MCF 10A (cell line): ENCODE data around the gene ELAPOR1. TPM values are rescaled to one million over a fixed set of nuclear protein-coding genes. Genes with fewer than 3 reads are reported as not detected.

Source experiments
- BruUV-seq: library from RNA; stranded (reverse); fragments of 400-500 nt; replicated peaks from 2 replicates; lab custom pipeline; 2021; lab: Mats Ljungman, UMichigan
- CTCF ChIA-PET: fragments of 300-600 bp; sonication (Branson Sonifier 250); formaldehyde crosslinking; extraction: SDS; loops from one replicate; lab custom pipeline; 2021; ENCODE audit warnings: antibody characterized with exemption, inconsistent platforms; lab: Yijun Ruan, JAX
- POLR2A ChIA-PET: fragments of 300-600, 350-650 bp; sonication (Branson Sonifier 250); formaldehyde crosslinking; extraction: SDS; loops from one replicate; lab custom pipeline; 2020; ENCODE audit warnings: antibody characterized with exemption, inconsistent platforms; lab: Yijun Ruan, JAX
- DNase-seq: peaks from one replicate; pipeline ENCODE4 v3.0.0-alpha.2; 2018; ENCODE audit not compliant: unreplicated experiment
- H3K27ac Mint-ChIP-seq: one replicate; pipeline ENCODE4 v1.8.0; 2022; ENCODE audit warnings: mild to moderate bottlenecking, low read depth, mixed read lengths; ENCODE audit not compliant: unreplicated experiment
- H3K27me3 Mint-ChIP-seq: one replicate; pipeline ENCODE4 v1.8.0; 2022; ENCODE audit warnings: mixed read lengths; ENCODE audit not compliant: insufficient read depth, unreplicated experiment
- H3K36me3 Mint-ChIP-seq: one replicate; pipeline ENCODE4 v1.8.0; 2022; ENCODE audit warnings: mild to moderate bottlenecking, moderate library complexity, mixed read lengths; ENCODE audit not compliant: insufficient read depth, unreplicated experiment
- H3K4me1 Mint-ChIP-seq: one replicate; pipeline ENCODE4 v1.8.0; 2022; ENCODE audit warnings: mixed read lengths; ENCODE audit not compliant: insufficient read depth, unreplicated experiment
- H3K4me3 Mint-ChIP-seq: one replicate; pipeline ENCODE4 v1.8.0; 2022; ENCODE audit warnings: mild to moderate bottlenecking, moderate library complexity, mixed read lengths; ENCODE audit not compliant: unreplicated experiment
- H3K9me3 Mint-ChIP-seq: one replicate; pipeline ENCODE4 v1.8.0; 2022; ENCODE audit warnings: mixed read lengths; ENCODE audit not compliant: unreplicated experiment
- CTCF ChIP-seq: fragments of 200-600 bp; IDR thresholded peaks from one replicate; pipeline ENCODE4 v1.8.0; 2022; ENCODE audit warnings: antibody characterized with exemption, mild to moderate bottlenecking; ENCODE audit not compliant: unreplicated experiment
- intact Hi-C: fragments of 100-400 bp; cut with micrococcal nuclease; formaldehyde crosslinking; loops from 2 replicates; pipeline ENCODE4 v1.14.1; 2022
- total RNA-seq: library from RNA; stranded (reverse); gene quantifications from 2 replicates; pipeline ENCODE4 v1.2.3, GENCODE V29; 2022

Gene ELAPOR1
- total RNA-seq, 1 experiment from 2014 or later = 0.58 TPM

GRCh38 chr1:109148987-109149561, 35.2 kb downstream of the ELAPOR1 start:
- no peaks in the 10 kb centered on the region for H3K27me3 Mint-ChIP-seq
- no peak overlapping the region for H3K4me3 Mint-ChIP-seq
- H3K36me3 Mint-ChIP-seq = no peaks in the 10 kb centered on the region
- no peak overlapping the region for H3K27ac Mint-ChIP-seq
- intact Hi-C loops = no loop called here
- TF ChIP-seq CTCF = no peak
- ChIA-PET CTCF (interaction anchor here (0.6 to 1.4 kb wide), 3 partner anchors 37 to 238 kb away, joined by 3 to 6 read pairs (median 3); a partner anchor contains a TSS), POLR2A (interaction anchor here (0.6 kb wide), 2 partner anchors 42 to 206 kb away, joined by 3 read pairs; no protein-coding TSS in a partner anchor)
- H3K4me1 Mint-ChIP-seq = peaks cover 6% of the 10 kb centered on the region
- no TSS peak for BruUV-seq
- DNase-seq = no peak
- H3K9me3 Mint-ChIP-seq = no peaks in the 10 kb centered on the region

GRCh38 chr1:109149874-109150601, 36.1 kb downstream of the ELAPOR1 start:
- BruUV-seq = no TSS peak
- CTCF ChIA-PET = interaction anchor here (0.9 kb wide), 1 partner anchor 45 kb away, joined by 3 read pairs; no protein-coding TSS in a partner anchor
- peaks cover 6% of the 10 kb centered on the region for H3K4me1 Mint-ChIP-seq
- H3K27me3 Mint-ChIP-seq = no peaks in the 10 kb centered on the region
- no peak overlapping the region for H3K4me3 Mint-ChIP-seq
- intact Hi-C loops = no loop called here
- H3K27ac Mint-ChIP-seq = no peak overlapping the region
- no peaks in the 10 kb centered on the region for H3K36me3 Mint-ChIP-seq
- DNase-seq = no peak
- POLR2A ChIA-PET = no interaction called here
- H3K9me3 Mint-ChIP-seq = no peaks in the 10 kb centered on the region
- no peak for TF ChIP-seq CTCF

- no peak overlapping the region for H3K4me3 Mint-ChIP-seq
- no TSS peak for BruUV-seq
- peak overlapping the region; percentile 23 for H3K27ac Mint-ChIP-seq
- no peaks in the 10 kb centered on the region for H3K27me3 Mint-ChIP-seq
- H3K36me3 Mint-ChIP-seq = no peaks in the 10 kb centered on the region
- ChIA-PET CTCF (interaction anchor here (0.6 kb wide), 2 partner anchors 22 to 650 kb away, joined by 4 read pairs; no protein-coding TSS in a partner anchor), POLR2A (interaction anchor here (0.7 kb wide), 1 partner anchor 11 kb away, joined by 3 read pairs; no protein-coding TSS in a partner anchor)
- peak; percentile 66 for DNase-seq
- TF ChIP-seq CTCF = no peak
- H3K4me1 Mint-ChIP-seq = peaks cover 6% of the 10 kb centered on the region
- intact Hi-C loops = no loop called here
- no peaks in the 10 kb centered on the region for H3K9me3 Mint-ChIP-seq
Observed at GRCh38 chr1:109151146-109151990, 37.5 kb downstream of the ELAPOR1 start.
